GM12874 (cell line): Measurements from ENCODE around the gene ANK2.

ENCODE experiments used
- TF ChIP-seq, protein P1 (sequence below): IDR thresholded peaks from 2 replicates; pipeline ENCODE4 v1.5.1; 2011; ENCODE audit warnings: low read depth, mild to moderate bottlenecking, control low read depth, low read length, moderate library complexity; ENCODE audit not compliant: insufficient read depth

Gene ANK2

GRCh38 chr4:113276464-113277170, 227.2 kb downstream of the ANK2 start:
- TF ChIP-seq, protein P1, sequence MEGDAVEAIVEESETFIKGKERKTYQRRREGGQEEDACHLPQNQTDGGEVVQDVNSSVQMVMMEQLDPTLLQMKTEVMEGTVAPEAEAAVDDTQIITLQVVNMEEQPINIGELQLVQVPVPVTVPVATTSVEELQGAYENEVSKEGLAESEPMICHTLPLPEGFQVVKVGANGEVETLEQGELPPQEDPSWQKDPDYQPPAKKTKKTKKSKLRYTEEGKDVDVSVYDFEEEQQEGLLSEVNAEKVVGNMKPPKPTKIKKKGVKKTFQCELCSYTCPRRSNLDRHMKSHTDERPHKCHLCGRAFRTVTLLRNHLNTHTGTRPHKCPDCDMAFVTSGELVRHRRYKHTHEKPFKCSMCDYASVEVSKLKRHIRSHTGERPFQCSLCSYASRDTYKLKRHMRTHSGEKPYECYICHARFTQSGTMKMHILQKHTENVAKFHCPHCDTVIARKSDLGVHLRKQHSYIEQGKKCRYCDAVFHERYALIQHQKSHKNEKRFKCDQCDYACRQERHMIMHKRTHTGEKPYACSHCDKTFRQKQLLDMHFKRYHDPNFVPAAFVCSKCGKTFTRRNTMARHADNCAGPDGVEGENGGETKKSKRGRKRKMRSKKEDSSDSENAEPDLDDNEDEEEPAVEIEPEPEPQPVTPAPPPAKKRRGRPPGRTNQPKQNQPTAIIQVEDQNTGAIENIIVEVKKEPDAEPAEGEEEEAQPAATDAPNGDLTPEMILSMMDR, result no peak

DNA sequence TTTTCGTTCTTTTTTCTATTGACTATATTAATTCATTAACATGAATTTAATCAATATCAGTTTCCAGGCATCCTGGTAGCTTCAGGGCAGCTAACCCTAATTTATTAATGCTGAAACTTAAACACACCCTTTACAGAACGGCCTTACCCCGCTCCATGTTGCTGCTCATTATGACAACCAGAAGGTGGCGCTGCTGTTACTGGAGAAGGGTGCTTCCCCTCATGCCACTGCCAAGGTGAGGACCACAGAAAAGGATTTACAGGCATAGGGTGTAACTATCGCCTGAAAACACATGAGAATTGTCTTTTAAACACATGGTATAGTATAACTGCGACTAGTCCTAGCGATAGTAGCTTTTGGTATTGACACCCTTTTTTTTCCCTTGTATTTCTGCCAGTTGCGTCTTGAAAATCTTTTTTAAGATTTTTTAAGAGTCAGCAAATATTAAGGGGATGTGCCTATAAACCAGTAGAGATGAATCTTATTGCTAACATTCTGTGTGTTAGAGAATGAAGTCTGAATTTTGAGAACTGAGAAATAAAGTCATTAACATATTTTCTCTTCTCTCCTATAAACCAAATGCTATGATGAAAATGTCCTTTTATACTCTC, 229.0 kb downstream of the ANK2 start:
- TF ChIP-seq, protein P1, result peak; percentile 79

- TF ChIP-seq, protein P1, result no peak
Observed at GRCh38 chr4:113285501-113285900, 236.0 kb downstream of the ANK2 start.

GRCh38 chr4:113288257-113288656, 238.8 kb downstream of the ANK2 start:
- TF ChIP-seq, protein P1, result no peak

GRCh38 chr4:113288696-113289095, 239.2 kb downstream of the ANK2 start:
- TF ChIP-seq, protein P1, result no peak

- TF ChIP-seq, protein P1, result no peak
Observed at GRCh38 chr4:113289766-113290165, 240.3 kb downstream of the ANK2 start.

DNA sequence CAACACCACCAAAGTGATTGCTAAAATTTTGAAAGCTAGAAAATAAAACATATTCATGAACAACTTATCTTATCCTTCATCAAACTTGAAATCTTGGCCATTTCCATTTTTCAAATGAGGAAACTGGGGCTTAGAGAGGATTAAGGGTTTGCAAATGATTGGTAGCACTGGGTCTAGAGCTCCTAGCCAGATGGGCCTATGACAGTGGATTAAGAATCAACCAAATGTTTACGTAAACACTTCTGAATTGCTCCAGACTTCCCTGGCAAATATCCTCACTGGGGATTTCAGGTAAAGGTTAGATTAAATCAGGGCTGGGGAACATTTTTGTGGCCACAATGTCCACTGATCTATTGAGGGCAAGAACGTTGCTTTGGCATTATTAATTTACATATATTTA, 241.2 kb downstream of the ANK2 start:
- TF ChIP-seq, protein P1, result no peak
